LNCAP (cell line): Measurements from ENCODE around the gene CREB3L4.

Experiments used
- TF ChIP-seq, protein P1 (sequence below): fragments of 450-650 bp; IDR thresholded peaks from 2 replicates; pipeline ENCODE4 v1.5.1; 2017; ENCODE audit warnings: mild to moderate bottlenecking

The CREB3L4 gene

DNA sequence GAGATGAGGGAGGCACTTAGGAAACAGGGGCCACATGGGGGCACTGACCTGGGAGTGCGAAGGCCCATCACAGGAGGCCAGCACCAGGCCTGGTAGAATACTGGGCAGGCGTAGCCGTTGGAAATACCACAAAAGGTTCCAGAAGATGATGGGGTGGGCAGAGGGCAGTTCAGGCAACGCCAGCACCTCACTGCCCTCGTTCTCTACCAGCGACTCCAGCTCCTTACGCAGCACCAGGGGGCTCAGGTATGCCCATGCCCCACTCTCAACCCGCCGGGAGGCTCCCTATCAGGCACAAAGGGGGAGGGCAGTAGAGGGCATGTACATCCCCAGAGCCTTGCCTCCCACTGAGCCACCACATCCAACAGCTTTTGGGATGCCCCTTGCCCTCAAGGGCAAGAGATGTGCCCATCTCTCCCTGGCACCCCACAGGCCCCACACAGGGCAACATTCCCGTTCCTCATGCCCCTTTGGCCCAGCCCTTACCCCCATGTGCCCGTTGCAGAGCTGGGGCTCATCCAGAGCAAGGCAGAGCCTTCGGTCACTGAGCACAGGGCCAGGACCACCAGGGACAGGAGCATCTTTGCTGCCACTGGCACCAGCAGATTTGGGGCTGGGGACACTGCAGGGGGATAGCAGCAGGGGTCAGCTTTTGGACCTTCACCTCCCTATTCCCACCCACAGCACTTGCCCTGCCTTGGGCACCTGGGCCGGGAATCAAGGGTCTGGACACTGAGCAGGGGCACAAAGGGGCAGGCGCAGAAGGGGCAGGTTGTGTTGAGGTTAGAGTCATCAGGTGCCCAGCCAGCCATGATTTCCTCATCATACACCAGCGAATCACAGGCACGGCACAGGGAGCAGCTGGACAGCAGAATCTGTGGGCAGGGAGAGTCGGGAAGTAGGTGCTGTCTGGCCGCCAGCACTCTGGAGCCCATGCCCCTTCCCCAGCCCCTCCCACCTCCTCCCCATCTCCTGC is 35.3 kb upstream of the CREB3L4 start:
- TF ChIP-seq, protein P1, sequence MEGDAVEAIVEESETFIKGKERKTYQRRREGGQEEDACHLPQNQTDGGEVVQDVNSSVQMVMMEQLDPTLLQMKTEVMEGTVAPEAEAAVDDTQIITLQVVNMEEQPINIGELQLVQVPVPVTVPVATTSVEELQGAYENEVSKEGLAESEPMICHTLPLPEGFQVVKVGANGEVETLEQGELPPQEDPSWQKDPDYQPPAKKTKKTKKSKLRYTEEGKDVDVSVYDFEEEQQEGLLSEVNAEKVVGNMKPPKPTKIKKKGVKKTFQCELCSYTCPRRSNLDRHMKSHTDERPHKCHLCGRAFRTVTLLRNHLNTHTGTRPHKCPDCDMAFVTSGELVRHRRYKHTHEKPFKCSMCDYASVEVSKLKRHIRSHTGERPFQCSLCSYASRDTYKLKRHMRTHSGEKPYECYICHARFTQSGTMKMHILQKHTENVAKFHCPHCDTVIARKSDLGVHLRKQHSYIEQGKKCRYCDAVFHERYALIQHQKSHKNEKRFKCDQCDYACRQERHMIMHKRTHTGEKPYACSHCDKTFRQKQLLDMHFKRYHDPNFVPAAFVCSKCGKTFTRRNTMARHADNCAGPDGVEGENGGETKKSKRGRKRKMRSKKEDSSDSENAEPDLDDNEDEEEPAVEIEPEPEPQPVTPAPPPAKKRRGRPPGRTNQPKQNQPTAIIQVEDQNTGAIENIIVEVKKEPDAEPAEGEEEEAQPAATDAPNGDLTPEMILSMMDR, result no peak

- TF ChIP-seq, protein P1, result no peak
Measured at GRCh38 chr1:153933430-153933829, 34.3 kb upstream of the CREB3L4 start.

DNA sequence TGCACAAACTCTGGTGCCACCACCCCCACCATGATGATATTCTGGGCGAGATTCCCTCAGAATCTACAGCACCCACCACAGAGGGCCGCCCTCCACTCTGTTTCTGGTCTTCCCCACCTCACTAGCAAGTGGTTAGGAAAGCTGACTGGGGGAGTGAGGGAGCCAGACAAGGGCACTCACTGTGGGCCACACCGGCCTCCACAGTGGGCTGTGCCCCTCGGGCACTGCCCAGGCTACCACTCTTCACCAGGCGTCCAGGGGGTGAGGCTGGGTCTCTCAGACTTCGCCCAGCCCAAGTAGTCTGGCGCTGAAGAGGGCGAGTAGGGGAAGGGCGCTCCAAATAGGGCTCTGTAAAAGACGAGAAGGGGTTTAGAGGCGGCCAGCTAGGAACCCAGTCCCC is 33.7 kb upstream of the CREB3L4 start:
- TF ChIP-seq, protein P1, result no peak

DNA sequence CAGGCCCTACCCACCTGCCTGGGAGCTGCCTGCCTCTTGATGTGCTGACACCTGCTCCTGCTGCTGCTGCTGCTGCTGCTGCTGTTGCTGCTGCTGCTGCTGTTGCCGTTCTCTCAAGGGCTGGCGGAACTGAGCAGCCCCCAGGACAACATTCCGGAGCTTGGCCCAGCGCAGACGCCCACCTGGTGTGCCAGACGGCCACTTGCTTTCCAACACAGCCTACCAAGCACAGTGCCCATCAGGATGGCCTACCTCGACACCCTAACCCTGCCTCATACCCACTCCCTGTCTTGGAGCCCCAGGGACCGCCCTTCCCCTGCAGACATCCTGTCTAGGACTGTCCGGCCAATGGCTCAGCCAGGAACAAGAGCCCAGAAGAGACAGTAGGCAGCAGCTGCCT is 33.0 kb upstream of the CREB3L4 start:
- TF ChIP-seq, protein P1, result no peak

DNA sequence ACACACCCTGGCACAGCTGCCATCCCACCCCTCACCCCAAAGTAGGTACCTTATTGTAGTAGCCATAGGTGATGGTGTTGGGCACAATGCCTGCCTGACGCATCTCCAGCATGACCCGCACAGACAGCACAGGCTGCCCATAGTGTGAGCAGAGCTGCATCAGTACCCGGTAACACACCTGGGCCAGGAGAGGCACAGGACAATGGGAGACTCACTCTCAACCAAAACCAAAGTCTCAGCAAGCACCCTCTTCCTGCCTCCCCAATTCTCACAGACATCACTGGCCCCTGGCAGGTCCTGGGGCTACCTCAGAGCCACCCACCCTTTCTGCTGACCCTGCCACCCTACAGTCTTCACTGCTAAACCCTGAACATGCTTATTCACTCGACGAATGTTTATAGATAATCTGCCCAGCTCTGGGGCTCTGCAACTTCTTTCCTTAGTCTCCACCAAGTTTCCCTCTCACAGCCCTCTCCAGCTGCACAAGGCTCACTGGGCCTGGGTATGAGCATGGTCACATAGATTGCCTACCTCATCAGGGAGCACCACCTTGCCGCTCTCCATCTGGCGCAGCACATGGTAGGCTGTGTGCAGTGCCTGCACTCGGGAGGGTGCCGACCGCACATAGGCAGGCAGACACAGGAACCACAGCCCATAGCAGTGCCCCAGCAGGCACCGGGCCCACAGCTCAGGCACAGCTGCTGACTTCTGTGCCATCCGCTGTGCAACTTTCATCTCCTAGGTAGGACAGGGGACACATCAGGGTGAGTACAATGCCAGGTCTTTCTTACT is 31.5 kb upstream of the CREB3L4 start:
- TF ChIP-seq, protein P1, result no peak

DNA sequence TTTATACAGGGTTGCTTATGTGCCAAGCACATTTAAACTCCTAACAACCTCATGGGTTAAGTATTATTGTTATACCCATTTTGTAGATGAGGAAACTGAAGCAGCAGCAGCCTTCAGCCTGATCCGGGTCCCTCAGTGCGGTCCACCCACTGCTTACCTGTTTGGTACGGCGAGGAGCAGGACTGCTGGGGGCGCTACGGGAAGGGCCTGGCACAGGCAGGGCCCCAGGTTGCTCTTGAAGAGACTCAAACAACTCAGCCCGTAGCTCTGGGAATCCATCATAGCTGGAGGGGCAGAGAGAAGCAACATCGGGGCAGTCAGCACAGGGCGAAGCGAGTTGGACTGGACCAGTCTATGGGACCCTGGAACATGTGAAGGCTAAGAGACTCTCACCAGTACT is 30.4 kb upstream of the CREB3L4 start:
- TF ChIP-seq, protein P1, result no peak

GRCh38 chr1:153938996-153939395 is 28.7 kb upstream of the CREB3L4 start:
- TF ChIP-seq, protein P1, result no peak
